ENCODE measurements around the gene CYP27B1.

- TF ChIP-seq CTCF (conservative IDR thresholded peaks at IDR 0.05 in 1 of 2, IDR thresholded peaks at IDR 0.05 in 1 of 2; ENCODE audit: extremely low read depth in 1 of 2, insufficient read depth in 1 of 2, low read depth in 1 of 2, low read length in 2 of 2) (no peak), EZH2 (IDR thresholded peaks at IDR 0.05; ENCODE audit: borderline replicate concordance, low read length) (no peak)
These were observed 43.9 kb downstream of the CYP27B1 start for GRCh38 chr12:57722716-57723629.

All from mammary epithelial cell (primary cell).